Cerebellar nuclear complex (tissue), 1 donor: ENCODE data around the gene TAPBPL.
A peak's percentile ranks its signal among the peaks of the same experiment; 100 is the strongest.
"Not testable (repeated sequence)": the region's sequence is repeated elsewhere in the genome, so short reads cannot be mapped to it uniquely, and the experiment has no call there.

Source experiments
- DNase-seq, 2 experiments: peaks; one replicate each; lab custom pipeline; 2025; lab: John Stamatoyannopoulos, UW

TAPBPL gene, protein sequence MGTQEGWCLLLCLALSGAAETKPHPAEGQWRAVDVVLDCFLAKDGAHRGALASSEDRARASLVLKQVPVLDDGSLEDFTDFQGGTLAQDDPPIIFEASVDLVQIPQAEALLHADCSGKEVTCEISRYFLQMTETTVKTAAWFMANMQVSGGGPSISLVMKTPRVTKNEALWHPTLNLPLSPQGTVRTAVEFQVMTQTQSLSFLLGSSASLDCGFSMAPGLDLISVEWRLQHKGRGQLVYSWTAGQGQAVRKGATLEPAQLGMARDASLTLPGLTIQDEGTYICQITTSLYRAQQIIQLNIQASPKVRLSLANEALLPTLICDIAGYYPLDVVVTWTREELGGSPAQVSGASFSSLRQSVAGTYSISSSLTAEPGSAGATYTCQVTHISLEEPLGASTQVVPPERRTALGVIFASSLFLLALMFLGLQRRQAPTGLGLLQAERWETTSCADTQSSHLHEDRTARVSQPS

DNA sequence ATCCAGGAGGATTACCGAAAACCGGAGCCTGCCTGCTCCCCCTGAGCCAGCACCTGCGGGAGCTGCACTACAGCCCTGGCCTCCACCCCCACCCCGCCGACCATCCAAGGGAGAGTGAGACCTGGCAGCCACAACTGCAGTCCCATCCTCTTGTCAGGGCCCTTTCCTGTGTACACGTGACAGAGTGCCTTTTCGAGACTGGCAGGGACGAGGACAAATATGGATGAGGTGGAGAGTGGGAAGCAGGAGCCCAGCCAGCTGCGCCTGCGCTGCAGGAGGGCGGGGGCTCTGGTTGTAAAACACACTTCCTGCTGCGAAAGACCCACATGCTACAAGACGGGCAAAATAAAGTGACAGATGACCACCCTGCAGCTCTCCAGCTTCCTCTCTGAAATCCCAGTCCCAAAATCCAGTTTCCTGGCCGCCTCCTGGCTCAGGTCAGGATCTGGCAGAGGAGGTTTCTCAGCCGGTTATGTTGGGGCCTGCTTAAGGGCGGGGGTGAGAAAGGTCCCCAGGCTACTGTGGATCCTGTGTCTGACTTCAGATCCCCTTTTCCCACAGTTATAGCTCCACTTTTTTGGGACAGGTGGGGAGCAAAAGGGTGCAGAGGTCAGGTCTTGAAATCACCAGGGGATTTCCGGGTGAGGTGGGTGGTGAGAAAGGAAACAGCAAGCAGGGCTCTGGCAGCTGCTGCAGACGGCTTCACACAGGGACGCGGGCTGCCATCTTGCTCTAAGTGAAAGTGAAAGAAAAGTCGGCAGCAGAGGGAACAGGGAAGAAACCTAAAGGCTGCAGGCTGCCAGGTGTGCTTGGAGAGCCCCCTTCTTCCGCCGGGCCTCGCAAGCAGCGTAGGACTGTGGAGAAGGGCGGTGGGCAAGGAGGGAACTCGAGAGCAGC, at the start of gene TAPBPL:
TAPBPL (plus strand) TSS at position 695 of the 897 bp plus-strand sequence. CDS start 207 bp downstream, outside the sequence.
- peak in 1 of 2 experiments; percentile 38 for DNase-seq

GRCh38 chr12:6404390-6404789, 47.5 kb upstream of the TAPBPL start:
- DNase-seq, result no peak

DNA sequence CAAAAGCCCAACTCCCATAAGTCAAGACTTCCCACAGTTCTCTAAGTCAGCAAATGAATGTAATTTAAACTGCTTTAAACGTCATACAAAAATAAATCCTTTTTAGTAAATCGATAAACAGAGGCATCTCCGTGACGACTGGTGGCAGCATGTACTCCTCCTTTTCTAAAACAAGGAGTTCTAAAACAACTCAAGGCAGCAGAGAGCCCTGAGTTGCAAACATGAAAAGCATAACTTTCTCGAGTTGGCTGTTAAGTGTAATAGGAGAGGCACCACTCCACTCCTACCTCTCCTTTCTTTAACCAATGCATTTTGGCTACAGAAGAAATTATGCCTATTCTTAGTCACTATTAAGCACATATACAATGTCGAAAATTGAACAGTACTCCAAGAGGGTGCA, 45.9 kb upstream of the TAPBPL start:
- no peak for DNase-seq

- DNase-seq, result no peak
Observed at GRCh38 chr12:6407236-6407954, 44.4 kb upstream of the TAPBPL start.

DNA sequence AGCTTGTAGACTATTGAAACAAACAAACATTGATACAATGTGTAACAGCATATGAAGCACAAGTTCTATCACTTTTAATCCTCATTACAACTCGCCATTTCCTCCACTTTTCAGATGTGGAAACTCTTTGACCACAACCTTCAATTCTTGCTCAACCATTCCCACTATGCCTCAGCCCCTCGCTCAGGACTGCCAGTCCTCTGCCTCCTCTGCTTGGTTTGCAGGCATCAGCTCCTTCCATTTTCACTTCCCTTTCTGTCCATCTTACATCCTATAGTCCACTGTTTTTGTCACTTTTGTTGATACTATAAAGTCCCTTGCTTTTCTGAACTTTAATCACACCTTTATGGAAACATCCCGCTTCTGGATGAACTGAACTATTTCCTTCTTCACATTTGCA, 35.2 kb upstream of the TAPBPL start:
- DNase-seq, result no peak

GRCh38 chr12:6418796-6419195, 33.0 kb upstream of the TAPBPL start:
- no peak for DNase-seq

DNA sequence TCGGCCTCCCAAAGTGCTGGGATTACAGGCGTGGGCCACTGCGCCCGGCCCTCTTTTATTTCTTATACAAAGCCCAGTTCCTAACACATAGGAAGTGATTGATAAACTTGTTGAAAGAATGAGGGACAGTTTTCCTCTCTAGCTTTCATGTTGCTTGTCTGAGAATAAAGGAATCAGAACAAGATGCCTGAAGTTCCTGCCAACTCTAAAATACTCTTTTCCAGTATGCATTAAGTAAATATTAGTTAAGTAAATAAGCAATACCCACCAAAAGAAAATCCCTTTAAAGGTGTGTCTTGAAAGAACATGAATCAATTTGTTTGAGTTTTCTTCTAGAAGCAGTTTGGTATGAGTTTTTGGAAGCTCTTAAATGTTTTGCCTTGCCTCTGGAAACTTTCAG, 31.5 kb upstream of the TAPBPL start:
- DNase-seq, result no peak

DNA sequence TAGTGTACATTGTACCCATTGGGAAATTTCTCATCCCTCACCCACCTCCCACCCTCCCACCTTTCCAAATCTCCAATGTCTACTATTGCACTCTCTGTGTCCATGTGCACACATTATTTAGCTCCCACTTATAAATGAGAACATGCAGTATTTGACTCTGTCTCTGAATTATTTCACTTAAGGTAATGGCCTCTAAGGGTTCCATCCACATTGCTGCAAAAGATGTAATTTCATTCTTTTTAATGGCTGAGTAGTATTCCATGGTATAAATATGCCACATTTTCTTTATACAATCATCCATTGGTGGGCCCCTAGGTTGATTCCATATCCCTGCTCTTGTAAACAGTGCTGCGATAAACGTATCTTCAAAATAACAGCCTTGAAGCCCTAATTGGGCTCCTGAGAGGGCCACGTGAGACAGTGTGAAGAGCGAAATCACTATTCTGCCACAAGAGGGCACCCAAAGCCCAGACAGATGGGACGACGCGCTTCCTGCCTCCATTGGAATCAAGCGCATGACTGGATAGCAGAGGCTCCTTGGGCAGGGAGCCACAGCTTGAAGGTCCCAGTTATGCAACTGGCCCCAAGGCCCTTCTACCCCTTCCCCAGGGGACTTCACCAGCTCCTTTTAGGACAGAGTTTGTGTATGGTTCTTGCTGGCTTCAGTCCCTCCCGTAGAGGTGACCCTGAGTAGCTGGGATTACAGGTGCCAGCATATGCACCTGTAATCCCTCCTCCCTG, 28.4 kb upstream of the TAPBPL start:
- DNase-seq, result peak in 1 of 2 experiments; percentile 45

DNA sequence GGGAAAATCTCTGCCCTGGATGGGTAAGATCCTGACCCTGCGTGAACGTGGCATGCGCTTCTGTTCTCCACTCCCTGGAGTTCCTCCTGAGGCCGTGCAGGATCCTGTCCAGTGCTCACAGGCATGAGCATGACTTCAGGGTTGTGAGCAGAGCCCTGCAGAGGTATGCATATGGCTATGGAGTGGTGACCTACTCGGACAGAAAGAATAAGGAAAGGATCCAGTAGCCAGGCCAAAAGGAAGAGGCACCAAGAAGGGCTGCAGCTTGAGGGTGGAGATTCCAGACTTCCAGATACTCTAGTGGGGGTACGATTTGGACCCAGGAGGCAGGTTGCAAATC, 27.9 kb upstream of the TAPBPL start:
- no peak for DNase-seq

DNA sequence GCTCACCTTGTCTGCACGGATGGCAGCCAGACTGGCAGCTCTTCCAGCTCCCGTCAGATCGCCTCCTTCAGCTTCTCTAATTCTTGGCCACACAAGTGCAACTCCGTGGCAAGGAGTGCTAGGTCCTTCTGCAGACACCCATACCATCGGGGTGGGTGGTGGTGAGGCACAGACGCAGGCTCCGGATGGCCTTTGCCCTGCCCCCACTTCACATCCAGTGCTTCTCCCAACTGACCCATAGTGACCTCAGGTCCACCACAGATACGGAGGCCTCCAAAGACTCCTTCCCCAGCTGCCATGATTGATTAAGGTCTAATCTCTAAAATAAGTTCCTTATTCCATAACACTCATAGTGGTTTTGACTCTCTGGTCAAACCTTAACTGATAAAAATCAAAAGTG, 27.0 kb upstream of the TAPBPL start:
- DNase-seq, result no peak

GRCh38 chr12:6425590-6426531, 26.0 kb upstream of the TAPBPL start:
- no peak for DNase-seq

GRCh38 chr12:6426882-6427671, 24.8 kb upstream of the TAPBPL start:
- DNase-seq, result no peak

GRCh38 chr12:6427796-6428195, 24.0 kb upstream of the TAPBPL start:
- DNase-seq, result not testable (repeated sequence)

GRCh38 chr12:6428326-6428725, 23.5 kb upstream of the TAPBPL start:
- DNase-seq, result no peak

DNA sequence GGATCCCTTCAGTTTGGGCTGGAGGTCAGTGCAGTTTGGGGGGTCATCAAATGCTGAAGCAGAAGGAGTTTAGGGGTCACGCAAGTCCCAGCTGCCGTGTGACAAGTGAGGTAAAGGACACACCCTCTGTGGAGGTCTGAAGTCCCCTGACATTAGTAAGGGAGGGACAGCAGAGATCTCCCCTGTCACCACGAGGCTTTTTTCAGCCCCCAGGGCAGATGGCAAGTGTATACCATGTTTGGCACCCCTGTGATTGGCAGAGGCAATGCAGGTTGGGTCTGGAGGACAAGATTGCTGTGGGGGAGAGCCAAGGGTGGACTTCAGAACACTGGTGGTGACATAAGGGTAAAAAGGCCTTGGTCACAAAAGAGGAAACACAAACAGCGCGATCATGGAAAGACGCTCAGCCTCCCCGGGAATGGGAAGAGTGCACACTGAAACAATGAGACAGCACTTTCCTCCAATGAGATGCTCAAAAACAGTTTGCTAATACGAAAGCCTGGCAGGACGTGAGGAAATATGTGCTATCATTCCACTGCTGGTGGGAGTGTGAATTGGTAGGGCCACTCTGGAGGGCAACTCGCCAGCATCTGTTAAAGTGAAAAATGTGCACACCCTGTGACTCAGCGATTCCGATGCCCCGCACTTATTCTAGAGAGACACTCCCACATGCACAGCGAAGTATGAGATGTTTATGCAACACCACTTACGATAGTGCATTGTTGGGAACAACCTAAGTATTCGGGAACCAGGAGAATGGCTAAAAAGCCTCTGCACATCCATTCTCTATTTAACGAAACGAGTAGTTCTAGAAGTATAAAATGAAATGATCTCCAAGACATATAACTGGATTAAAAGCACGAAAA, 21.5 kb upstream of the TAPBPL start:
- no peak for DNase-seq

DNA sequence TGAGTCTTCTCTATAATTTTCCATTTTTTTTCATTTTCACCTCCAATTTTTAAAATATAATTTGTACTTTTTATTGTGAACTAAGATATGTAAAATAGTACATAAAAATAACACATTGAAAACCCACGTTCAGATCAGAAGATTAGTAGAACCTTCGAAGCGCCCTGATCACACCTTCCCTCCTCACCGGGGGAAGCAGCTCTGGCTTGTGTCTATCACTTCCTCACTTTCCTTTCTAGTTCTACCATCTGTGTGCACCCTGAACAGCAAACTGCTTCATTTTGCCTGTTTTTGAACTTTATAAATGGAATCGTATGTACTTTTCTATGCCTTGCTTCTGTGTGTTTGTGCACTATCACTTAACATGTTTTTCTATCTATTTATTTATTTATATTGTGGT, 18.9 kb upstream of the TAPBPL start:
- DNase-seq, result no peak

DNA sequence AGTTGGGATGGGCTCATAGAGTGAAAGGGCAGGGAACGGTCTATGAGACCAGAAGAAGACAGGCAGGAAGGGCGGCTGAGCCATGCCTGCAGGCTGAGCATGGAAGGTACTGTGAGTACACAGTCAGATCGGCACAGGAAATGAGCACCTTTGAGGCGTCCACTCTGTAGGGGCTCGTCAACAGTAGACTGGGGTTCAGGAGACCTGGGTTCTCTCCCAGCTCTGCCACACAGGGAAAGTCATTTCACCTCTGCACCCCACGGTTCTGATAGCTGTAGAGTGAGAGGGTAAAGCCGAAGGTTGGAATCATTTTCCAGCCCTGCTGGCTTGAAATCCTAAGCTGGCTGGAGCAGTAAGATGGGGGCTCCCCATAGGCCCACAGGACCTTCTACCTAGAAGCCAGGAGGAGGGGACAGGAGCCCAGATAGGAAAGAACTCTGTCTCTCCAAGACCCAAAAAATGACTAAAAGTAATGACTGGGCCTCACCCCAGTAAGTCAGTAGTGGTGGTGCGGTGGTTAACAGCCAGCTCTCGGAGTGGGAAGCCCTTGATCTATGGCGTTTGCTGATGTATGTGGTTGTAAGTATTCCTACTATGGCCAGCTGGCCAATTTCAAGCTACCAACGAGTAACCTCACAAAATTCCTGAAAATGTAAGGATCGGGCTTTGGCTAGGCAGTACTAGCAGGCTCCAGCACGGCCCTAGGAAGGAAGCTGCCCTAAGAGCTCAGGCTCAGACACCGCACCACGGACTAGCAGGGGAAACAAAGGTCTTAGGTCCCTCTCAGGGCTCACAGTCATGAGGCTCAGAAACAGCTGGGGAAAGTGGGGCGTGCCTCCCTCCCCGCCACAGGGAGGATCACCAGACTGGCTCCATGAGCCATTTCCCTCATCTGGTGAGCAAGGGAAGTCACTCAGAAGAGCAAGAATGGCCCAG, 17.4 kb upstream of the TAPBPL start:
- DNase-seq, result no peak
